GM12872 (cell line): ENCODE data around the gene TUBB4A.

Source experiments
- CTCF ChIP-seq: IDR thresholded peaks from 3 replicates; pipeline ENCODE4 v1.5.1; 2011; ENCODE audit warnings: low read depth, mild to moderate bottlenecking, low read length, moderate library complexity; ENCODE audit not compliant: insufficient read depth

The TUBB4A gene

GRCh38 chr19:6501740-6502648 is at the start of gene TUBB4A:
Gene TUBB4A, minus strand, starts transcription at chr19:6502309. Its CDS starts 97 bp downstream, at chr19:6502212.
- TF ChIP-seq CTCF = no peak

- no peak for TF ChIP-seq CTCF
These were observed 49.0 kb upstream of the TUBB4A start for GRCh38 chr19:6551091-6551490.

GRCh38 chr19:6543866-6544347 is 41.8 kb upstream of the TUBB4A start:
- TF ChIP-seq CTCF = no peak

- no peak for TF ChIP-seq CTCF
These were observed 39.0 kb upstream of the TUBB4A start for GRCh38 chr19:6540918-6541689.

- no peak for TF ChIP-seq CTCF
These were observed 37.4 kb upstream of the TUBB4A start for GRCh38 chr19:6539514-6539913.

GRCh38 chr19:6535558-6536137 is 33.5 kb upstream of the TUBB4A start:
- no peak for TF ChIP-seq CTCF

- TF ChIP-seq CTCF = no peak
These were observed 32.5 kb upstream of the TUBB4A start for GRCh38 chr19:6534451-6535093.
